NT2/D1 (cell line): ENCODE data around the gene REEP5.
A peak's percentile ranks its signal among the peaks of the same experiment; 100 is the strongest.

Experiments used
- DNase-seq: peaks from one replicate; pipeline ENCODE4 v3.0.0-alpha.2; 2011; ENCODE audit warnings: low read depth, low spot score
- H3K27me3 ChIP-seq: 2 replicates; pipeline ENCODE4 v1.6.0; 2011; ENCODE audit warnings: mild to moderate bottlenecking; ENCODE audit not compliant: insufficient read length, insufficient read depth
- H3K36me3 ChIP-seq: 2 replicates; pipeline ENCODE4 v1.6.1; 2011; ENCODE audit warnings: mild to moderate bottlenecking, low read length, mixed read lengths; ENCODE audit not compliant: insufficient read depth, insufficient read length
- H3K4me1 ChIP-seq: 2 replicates; pipeline ENCODE4 v1.5.1; 2011; ENCODE audit not compliant: insufficient read depth, insufficient read length
- H3K4me3 ChIP-seq: 2 replicates; pipeline ENCODE4 v1.5.1; 2011; ENCODE audit warnings: low read depth; ENCODE audit not compliant: insufficient read length
- H3K9ac ChIP-seq: 2 replicates; pipeline ENCODE4 v1.6.0; 2011; ENCODE audit warnings: low read depth; ENCODE audit not compliant: insufficient read length
- H3K9me3 ChIP-seq: 2 replicates; pipeline ENCODE4 v1.5.1; 2011; ENCODE audit warnings: mild to moderate bottlenecking, low read length; ENCODE audit not compliant: insufficient read depth
- SUZ12 ChIP-seq: IDR thresholded peaks from 2 replicates; pipeline ENCODE4 v1.6.1; 2011; ENCODE audit not compliant: insufficient read length, insufficient read depth; ENCODE audit errors: extremely low read depth
- YY1 ChIP-seq: IDR thresholded peaks from 2 replicates; pipeline ENCODE4 v1.6.1; 2011; ENCODE audit not compliant: insufficient read length, insufficient read depth
- ZNF274 ChIP-seq: IDR thresholded peaks from 2 replicates; pipeline ENCODE4 v1.6.1; 2011; ENCODE audit warnings: mild to moderate bottlenecking, low read depth, low read length

REEP5 gene

DNA sequence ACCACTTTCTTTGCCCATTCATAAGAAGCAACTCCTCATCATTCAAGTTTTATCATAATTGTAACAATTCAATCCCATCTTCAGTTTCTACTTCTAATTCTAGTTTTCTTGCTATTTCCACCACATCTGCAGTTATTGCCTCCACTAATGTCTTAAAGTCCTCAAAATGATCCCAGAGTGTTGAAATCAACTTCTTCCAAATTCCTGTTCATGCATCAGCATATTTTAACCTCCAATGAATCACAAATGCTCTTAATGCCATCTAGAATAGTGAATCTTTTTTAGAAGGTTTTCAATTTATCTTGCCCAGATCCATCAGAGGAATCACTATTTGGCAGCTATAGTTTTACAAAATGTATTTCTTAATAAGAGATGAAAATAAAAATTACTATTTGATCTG, 64.2 kb downstream of the REEP5 start:
- Histone ChIP-seq H3K36me3 (peaks cover 10% of the 10 kb centered on the region), H3K9me3 (no peaks in the 10 kb centered on the region), H3K27me3 (no peaks in the 10 kb centered on the region), H3K4me1 (peaks cover 3% of the 10 kb centered on the region), H3K9ac (no peak overlapping the region), H3K4me3 (no peak overlapping the region)
- DNase-seq = no peak
- TF ChIP-seq ZNF274 (no peak), YY1 (no peak), SUZ12 (no peak)

DNA sequence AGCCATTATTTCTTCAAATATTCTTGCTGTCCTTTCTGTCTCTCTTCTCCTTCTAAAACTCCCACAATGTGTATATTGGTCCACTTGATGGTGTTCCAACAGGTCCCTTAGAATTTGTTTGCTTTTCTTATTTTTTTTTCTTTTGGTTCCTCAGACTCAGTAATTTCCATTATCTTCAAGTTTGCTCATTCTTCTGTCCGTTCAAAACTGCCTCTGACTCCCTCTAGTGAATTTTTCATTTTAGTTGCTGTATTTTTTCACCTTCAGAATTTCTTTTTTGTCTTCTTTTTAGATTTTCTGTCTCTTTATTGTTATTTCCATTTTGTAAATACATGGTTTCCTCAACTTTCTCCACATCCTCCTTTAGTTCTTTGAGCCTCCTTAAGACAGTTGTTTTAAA, 67.4 kb downstream of the REEP5 start:
- DNase-seq = no peak
- Histone ChIP-seq H3K9ac (no peak overlapping the region), H3K4me1 (no peaks in the 10 kb centered on the region), H3K9me3 (no peaks in the 10 kb centered on the region), H3K27me3 (no peaks in the 10 kb centered on the region), H3K4me3 (no peak overlapping the region), H3K36me3 (no peaks in the 10 kb centered on the region)
- TF ChIP-seq YY1 (no peak), ZNF274 (no peak), SUZ12 (no peak)

DNA sequence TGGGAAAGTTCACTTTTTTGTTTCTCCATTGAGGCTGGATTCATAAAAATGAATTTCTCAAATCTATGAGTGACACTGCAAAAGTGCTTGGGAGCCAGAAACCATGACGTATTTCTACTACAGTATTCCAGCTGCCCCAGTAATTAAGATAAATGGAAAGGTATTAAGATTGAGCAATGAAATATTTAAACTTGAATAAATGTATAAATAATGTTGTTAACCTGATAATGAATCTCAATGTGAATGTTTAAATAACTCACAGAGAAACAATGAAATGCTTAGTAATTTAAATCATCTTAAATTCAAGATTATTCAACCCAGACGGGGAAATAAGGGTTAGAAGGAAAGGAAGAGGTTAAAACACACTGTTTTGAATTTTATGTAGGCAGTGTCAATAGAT, 72.1 kb downstream of the REEP5 start:
- DNase-seq = no peak
- Histone ChIP-seq H3K36me3 (no peaks in the 10 kb centered on the region), H3K4me1 (no peaks in the 10 kb centered on the region), H3K9me3 (no peaks in the 10 kb centered on the region), H3K4me3 (no peak overlapping the region), H3K9ac (no peak overlapping the region), H3K27me3 (no peaks in the 10 kb centered on the region)
- TF ChIP-seq YY1 (no peak), SUZ12 (no peak), ZNF274 (no peak)

- Histone ChIP-seq H3K27me3 (no peaks in the 10 kb centered on the region), H3K36me3 (no peaks in the 10 kb centered on the region), H3K9ac (no peak overlapping the region), H3K4me3 (no peak overlapping the region), H3K4me1 (no peaks in the 10 kb centered on the region), H3K9me3 (no peaks in the 10 kb centered on the region)
- DNase-seq = peak; percentile 32
- TF ChIP-seq ZNF274 = no peak
- TF ChIP-seq SUZ12 = no peak
- TF ChIP-seq YY1 = no peak
Measured at GRCh38 chr5:112848116-112848811, 73.8 kb downstream of the REEP5 start.

GRCh38 chr5:112847306-112847705, 74.7 kb downstream of the REEP5 start:
- Histone ChIP-seq H3K4me3 (no peak overlapping the region), H3K27me3 (no peaks in the 10 kb centered on the region), H3K9me3 (no peaks in the 10 kb centered on the region), H3K4me1 (no peaks in the 10 kb centered on the region), H3K9ac (no peak overlapping the region), H3K36me3 (peaks cover 3% of the 10 kb centered on the region)
- no peak for TF ChIP-seq ZNF274
- TF ChIP-seq YY1 = no peak
- TF ChIP-seq SUZ12 = no peak
- DNase-seq = no peak

- Histone ChIP-seq H3K4me1 (no peaks in the 10 kb centered on the region), H3K36me3 (peaks cover 10% of the 10 kb centered on the region), H3K9me3 (no peaks in the 10 kb centered on the region), H3K27me3 (no peaks in the 10 kb centered on the region), H3K9ac (no peak overlapping the region), H3K4me3 (no peak overlapping the region)
- no peak for DNase-seq
- TF ChIP-seq SUZ12 (no peak), ZNF274 (no peak), YY1 (no peak)
Measured at GRCh38 chr5:112846556-112846955, 75.5 kb downstream of the REEP5 start.

DNA sequence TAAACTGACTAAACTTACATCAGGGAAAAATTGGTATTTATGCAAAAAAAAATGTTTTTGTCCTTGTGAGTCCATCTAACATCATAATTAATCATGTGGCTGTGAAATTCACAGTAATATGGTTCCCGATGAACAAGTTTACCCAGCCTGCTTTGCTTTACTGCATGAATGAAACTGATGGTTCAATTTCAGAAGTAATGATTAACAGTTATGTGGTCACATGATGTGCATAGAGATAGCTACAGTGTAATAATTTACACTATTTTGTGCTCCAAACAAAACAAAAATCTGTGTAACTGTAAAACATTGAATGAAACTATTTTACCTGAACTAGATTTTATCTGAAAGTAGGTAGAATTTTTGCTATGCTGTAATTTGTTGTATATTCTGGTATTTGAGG, 77.5 kb downstream of the REEP5 start:
- peaks cover 25% of the 10 kb centered on the region for H3K36me3 ChIP-seq

More for the DNA sequence above, 77.5 kb downstream of the REEP5 start:
- no peaks in the 10 kb centered on the region for H3K9me3 ChIP-seq
- no peak for DNase-seq
- TF ChIP-seq YY1 (no peak), SUZ12 (no peak), ZNF274 (no peak)
- no peaks in the 10 kb centered on the region for H3K27me3 ChIP-seq
- H3K4me1 ChIP-seq = no peaks in the 10 kb centered on the region
- H3K9ac ChIP-seq = no peak overlapping the region
- no peak overlapping the region for H3K4me3 ChIP-seq
